ENCODE results near the gene TRAPPC2L. TPM values are rescaled to one million over a fixed set of nuclear protein-coding genes. Genes with fewer than 3 reads are reported as not detected.

The TRAPPC2L gene
- total and polyA plus RNA-seq, 2 of the 13 experiments (the other 11 are each of a cell fraction or from before 2014, with no cell fraction given): 96.3 to 107 TPM

DNA sequence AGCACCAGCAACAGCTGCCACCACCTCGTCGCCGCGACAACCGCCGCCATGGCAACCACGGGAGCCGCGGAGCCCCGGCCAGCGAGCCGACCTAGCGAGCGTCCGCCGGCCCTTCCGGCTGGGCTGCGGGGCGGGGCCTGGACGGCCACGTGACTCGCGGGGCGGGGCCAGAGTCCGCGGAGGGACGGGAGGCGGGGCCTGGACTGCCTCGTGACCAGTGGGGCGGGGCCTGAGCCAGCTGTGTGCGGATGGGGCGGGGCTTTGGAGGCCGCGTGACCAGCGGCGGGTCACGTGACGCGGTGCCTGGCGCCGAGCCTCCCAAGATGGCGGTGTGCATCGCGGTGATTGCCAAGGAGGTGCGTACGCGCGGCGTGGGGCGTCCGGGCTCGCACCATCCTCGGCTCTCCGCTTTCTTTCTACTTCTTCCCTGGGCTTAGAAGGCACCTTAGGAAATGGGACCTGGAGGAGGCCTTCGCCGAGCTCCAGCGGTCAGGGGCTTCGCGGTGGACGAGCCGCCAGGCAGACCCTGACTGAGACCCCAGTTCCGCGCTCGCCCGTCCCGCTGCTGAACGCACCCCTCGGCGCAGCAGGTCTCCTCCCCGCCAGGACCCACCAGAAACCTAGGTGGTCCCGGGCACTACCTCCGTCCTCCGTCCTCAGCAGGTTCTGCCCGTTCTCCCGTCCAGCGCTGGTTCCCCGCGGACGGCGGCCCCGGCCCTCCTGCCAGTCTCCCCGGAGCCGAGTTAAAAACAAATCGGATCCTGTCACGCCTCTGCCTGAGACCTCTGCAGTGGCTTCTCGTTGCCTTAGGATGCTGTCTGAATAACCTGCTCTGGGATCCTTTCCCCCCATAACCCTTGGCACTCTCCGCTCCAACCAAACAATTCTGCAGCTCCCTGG lies at the start of gene TRAPPC2L, which contains the start of gene GALNS (continued):
- TF ChIP-seq, protein P1, sequence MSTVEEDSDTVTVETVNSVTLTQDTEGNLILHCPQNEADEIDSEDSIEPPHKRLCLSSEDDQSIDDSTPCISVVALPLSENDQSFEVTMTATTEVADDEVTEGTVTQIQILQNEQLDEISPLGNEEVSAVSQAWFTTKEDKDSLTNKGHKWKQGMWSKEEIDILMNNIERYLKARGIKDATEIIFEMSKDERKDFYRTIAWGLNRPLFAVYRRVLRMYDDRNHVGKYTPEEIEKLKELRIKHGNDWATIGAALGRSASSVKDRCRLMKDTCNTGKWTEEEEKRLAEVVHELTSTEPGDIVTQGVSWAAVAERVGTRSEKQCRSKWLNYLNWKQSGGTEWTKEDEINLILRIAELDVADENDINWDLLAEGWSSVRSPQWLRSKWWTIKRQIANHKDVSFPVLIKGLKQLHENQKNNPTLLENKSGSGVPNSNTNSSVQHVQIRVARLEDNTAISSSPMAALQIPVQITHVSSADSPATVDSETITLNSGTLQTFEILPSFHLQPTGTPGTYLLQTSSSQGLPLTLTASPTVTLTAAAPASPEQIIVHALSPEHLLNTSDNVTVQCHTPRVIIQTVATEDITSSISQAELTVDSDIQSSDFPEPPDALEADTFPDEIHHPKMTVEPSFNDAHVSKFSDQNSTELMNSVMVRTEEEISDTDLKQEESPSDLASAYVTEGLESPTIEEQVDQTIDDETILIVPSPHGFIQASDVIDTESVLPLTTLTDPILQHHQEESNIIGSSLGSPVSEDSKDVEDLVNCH (CRISPR knock-in tag; IDR thresholded peaks at IDR 0.05): peak; percentile 72; the same call in 1 of the 2 replicates
- TF ChIP-seq ZNF263 (CRISPR knock-in tag; IDR thresholded peaks at IDR 0.05) (no peak; the same call in 1 of the 2 replicates), KDM2A (CRISPR knock-in tag; IDR thresholded peaks at IDR 0.05; ENCODE audit: borderline replicate concordance, low read depth) (peak; percentile 88), CEBPB (IDR thresholded peaks at IDR 0.05; ENCODE audit: borderline replicate concordance, low read depth, low read length) (no peak), TBX2 (CRISPR knock-in tag; IDR thresholded peaks at IDR 0.05; ENCODE audit: borderline replicate concordance) (peak; percentile 73; the same call in 1 of the 2 replicates), SIN3A (IDR thresholded peaks at IDR 0.05; ENCODE audit: borderline replicate concordance, low read depth, low read length) (peak; percentile 92; the same call in 1 of the 2 replicates), ASH2L (IDR thresholded peaks at IDR 0.05; ENCODE audit: insufficient read length, low read depth, low read length) (peak; percentile 43), TBP (CRISPR knock-in tag; IDR thresholded peaks at IDR 0.05) (no peak), KLF15 (CRISPR knock-in tag; IDR thresholded peaks at IDR 0.05; ENCODE audit: borderline replicate concordance) (peak; percentile 90; the same call in 1 of the 2 replicates), ZNF777 (CRISPR knock-in tag; IDR thresholded peaks at IDR 0.05) (peak; percentile 88; the same call in 1 of the 2 replicates), ZNF441 (CRISPR knock-in tag; IDR thresholded peaks at IDR 0.05; ENCODE audit: borderline replicate concordance) (no peak), HIVEP1 (CRISPR knock-in tag; IDR thresholded peaks at IDR 0.05) (peak; percentile 55; the same call in 1 of the 2 replicates), NR2F1 (CRISPR knock-in tag; IDR thresholded peaks at IDR 0.05) (peak in 1 of 2 experiments; percentile 35; a peak in 1 of 4 replicates), KMT2A (CRISPR knock-in tag; IDR thresholded peaks at IDR 0.05) (peak; percentile 83; the same call in 1 of the 2 replicates), ZNF720 (CRISPR knock-in tag; IDR thresholded peaks at IDR 0.05) (no peak)
- TF ChIP-seq, protein P2, sequence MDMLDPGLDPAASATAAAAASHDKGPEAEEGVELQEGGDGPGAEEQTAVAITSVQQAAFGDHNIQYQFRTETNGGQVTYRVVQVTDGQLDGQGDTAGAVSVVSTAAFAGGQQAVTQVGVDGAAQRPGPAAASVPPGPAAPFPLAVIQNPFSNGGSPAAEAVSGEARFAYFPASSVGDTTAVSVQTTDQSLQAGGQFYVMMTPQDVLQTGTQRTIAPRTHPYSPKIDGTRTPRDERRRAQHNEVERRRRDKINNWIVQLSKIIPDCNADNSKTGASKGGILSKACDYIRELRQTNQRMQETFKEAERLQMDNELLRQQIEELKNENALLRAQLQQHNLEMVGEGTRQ (IDR thresholded peaks at IDR 0.05; ENCODE audit: low read depth, low read length): peak; percentile 99
- TF ChIP-seq, protein P2 (CRISPR knock-in tag; IDR thresholded peaks at IDR 0.05; ENCODE audit: borderline replicate concordance): peak; percentile 96; the same call in 1 of the 2 replicates
- TF ChIP-seq, protein P3, sequence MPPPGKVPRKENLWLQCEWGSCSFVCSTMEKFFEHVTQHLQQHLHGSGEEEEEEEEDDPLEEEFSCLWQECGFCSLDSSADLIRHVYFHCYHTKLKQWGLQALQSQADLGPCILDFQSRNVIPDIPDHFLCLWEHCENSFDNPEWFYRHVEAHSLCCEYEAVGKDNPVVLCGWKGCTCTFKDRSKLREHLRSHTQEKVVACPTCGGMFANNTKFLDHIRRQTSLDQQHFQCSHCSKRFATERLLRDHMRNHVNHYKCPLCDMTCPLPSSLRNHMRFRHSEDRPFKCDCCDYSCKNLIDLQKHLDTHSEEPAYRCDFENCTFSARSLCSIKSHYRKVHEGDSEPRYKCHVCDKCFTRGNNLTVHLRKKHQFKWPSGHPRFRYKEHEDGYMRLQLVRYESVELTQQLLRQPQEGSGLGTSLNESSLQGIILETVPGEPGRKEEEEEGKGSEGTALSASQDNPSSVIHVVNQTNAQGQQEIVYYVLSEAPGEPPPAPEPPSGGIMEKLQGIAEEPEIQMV (CRISPR knock-in tag; IDR thresholded peaks at IDR 0.05; ENCODE audit: low read depth): peak; percentile 98
- TF ChIP-seq, protein P4, sequence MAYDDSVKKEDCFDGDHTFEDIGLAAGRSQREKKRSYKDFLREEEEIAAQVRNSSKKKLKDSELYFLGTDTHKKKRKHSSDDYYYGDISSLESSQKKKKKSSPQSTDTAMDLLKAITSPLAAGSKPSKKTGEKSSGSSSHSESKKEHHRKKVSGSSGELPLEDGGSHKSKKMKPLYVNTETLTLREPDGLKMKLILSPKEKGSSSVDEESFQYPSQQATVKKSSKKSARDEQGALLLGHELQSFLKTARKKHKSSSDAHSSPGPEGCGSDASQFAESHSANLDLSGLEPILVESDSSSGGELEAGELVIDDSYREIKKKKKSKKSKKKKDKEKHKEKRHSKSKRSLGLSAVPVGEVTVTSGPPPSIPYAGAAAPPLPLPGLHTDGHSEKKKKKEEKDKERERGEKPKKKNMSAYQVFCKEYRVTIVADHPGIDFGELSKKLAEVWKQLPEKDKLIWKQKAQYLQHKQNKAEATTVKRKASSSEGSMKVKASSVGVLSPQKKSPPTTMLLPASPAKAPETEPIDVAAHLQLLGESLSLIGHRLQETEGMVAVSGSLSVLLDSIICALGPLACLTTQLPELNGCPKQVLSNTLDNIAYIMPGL (CRISPR knock-in tag; IDR thresholded peaks at IDR 0.05; ENCODE audit: borderline replicate concordance in 1 of 2, low read depth in 1 of 2): peak; percentile 78 to 80

Data from HepG2 (cell line).